Measurements from ENCODE around the gene SOAT2. TPM values are rescaled to one million over a fixed set of nuclear protein-coding genes. Genes with fewer than 3 reads are reported as not detected.
A peak's percentile ranks its signal among the peaks of the same experiment; 100 is the strongest.
"Not testable (repeated sequence)": the region's sequence is repeated elsewhere in the genome, so short reads cannot be mapped to it uniquely, and the experiment has no call there.

The SOAT2 gene
- total RNA-seq, 1 experiment from 2014 or later: 0.06 TPM

GRCh38 chr12:53147181-53147580 lies 43.9 kb downstream of the SOAT2 start:
- no peak for DNase-seq (ENCODE audit: low spot score)

GRCh38 chr12:53147653-53148052 lies 44.4 kb downstream of the SOAT2 start:
- no peak for DNase-seq (ENCODE audit: low spot score)

GRCh38 chr12:53151039-53151438 lies 47.8 kb downstream of the SOAT2 start:
- no peak for DNase-seq (ENCODE audit: low spot score)

GRCh38 chr12:53152390-53152789 lies 49.1 kb downstream of the SOAT2 start:
- DNase-seq (ENCODE audit: low spot score): no peak

- peak; percentile 82 for DNase-seq (ENCODE audit: low spot score)
Measured at GRCh38 chr12:53159195-53159839, 56.0 kb downstream of the SOAT2 start.

- no peak for DNase-seq (ENCODE audit: low spot score)
Measured at GRCh38 chr12:53160000-53160399, 56.7 kb downstream of the SOAT2 start.

- no peak for DNase-seq (ENCODE audit: low spot score)
Measured at GRCh38 chr12:53160673-53161072, 57.4 kb downstream of the SOAT2 start.

GRCh38 chr12:53161119-53161911 lies 58.0 kb downstream of the SOAT2 start:
- DNase-seq (ENCODE audit: low spot score): no peak

- DNase-seq (ENCODE audit: low spot score): not testable (repeated sequence)
Measured at GRCh38 chr12:53163008-53163407, 59.7 kb downstream of the SOAT2 start.

- DNase-seq (ENCODE audit: low spot score): no peak
Measured at GRCh38 chr12:53166837-53167236, 63.6 kb downstream of the SOAT2 start.

- no peak for DNase-seq (ENCODE audit: low spot score)
Measured at GRCh38 chr12:53169644-53170043, 66.4 kb downstream of the SOAT2 start.

GRCh38 chr12:53170215-53170614 lies 66.9 kb downstream of the SOAT2 start:
- DNase-seq (ENCODE audit: low spot score): no peak

- DNase-seq (ENCODE audit: low spot score): no peak
Measured at GRCh38 chr12:53170876-53171724, 67.8 kb downstream of the SOAT2 start.

- no peak for DNase-seq (ENCODE audit: low spot score)
Measured at GRCh38 chr12:53171725-53172329, 68.5 kb downstream of the SOAT2 start.

- no peak for DNase-seq (ENCODE audit: low spot score)
Measured at GRCh38 chr12:53172352-53172751, 69.1 kb downstream of the SOAT2 start.

GRCh38 chr12:53173085-53173715 lies 69.9 kb downstream of the SOAT2 start:
- DNase-seq (ENCODE audit: low spot score): no peak

Other genes starting within 250 kb of the SOAT2 start
- gene KRT8, start 198.4 kb upstream of the SOAT2 start, total RNA-seq (2014; rRNA removed; shearing (Covaris generic)): 20.7 and 27.7 TPM in 2 replicates
- 156 and 182 TPM in 2 replicates for gene KRT18, start 154.4 kb upstream of the SOAT2 start, total RNA-seq (2014; rRNA removed; shearing (Covaris generic))
- gene EIF4B, start 97.0 kb upstream of the SOAT2 start, total RNA-seq (2014; rRNA removed; shearing (Covaris generic)): 479 and 559 TPM in 2 replicates
- 18.3 and 20.2 TPM in 2 replicates for gene TNS2, start 53.4 kb upstream of the SOAT2 start, total RNA-seq (2014; rRNA removed; shearing (Covaris generic))
- gene SPRYD3, start 24.1 kb upstream of the SOAT2 start, total RNA-seq (2014; rRNA removed; shearing (Covaris generic)): 5.5 and 5.6 TPM in 2 replicates
- 265 and 375 TPM in 2 replicates for gene IGFBP6, start 5.8 kb upstream of the SOAT2 start, total RNA-seq (2014; rRNA removed; shearing (Covaris generic))
- gene ZNF740, start 77.2 kb downstream of the SOAT2 start, total RNA-seq (2014; rRNA removed; shearing (Covaris generic)): 4.7 and 6.3 TPM in 2 replicates
- gene CSAD, start 77.4 kb downstream of the SOAT2 start, total RNA-seq (2014; rRNA removed; shearing (Covaris generic)): 0.66 and 2.8 TPM in 2 replicates
- gene ITGB7, start 103.8 kb downstream of the SOAT2 start, total RNA-seq (2014; rRNA removed; shearing (Covaris generic)): 0.39 and 1.2 TPM in 2 replicates
- 20.0 and 24.2 TPM in 2 replicates for gene RARG, start 128.7 kb downstream of the SOAT2 start, total RNA-seq (2014; rRNA removed; shearing (Covaris generic))
- gene ESPL1, start 164.8 kb downstream of the SOAT2 start, total RNA-seq (2014; rRNA removed; shearing (Covaris generic)): 7.8 and 22.6 TPM in 2 replicates
- 462 and 537 TPM in 2 replicates for gene PFDN5, start 192.1 kb downstream of the SOAT2 start, total RNA-seq (2014; rRNA removed; shearing (Covaris generic))
- 80.2 and 82.8 TPM in 2 replicates for gene MYG1, start 196.2 kb downstream of the SOAT2 start, total RNA-seq (2014; rRNA removed; shearing (Covaris generic))
- 57.0 and 74.6 TPM in 2 replicates for gene AAAS, start 218.1 kb downstream of the SOAT2 start, total RNA-seq (2014; rRNA removed; shearing (Covaris generic))
- not detected in 2 replicates for gene SP7, start 232.9 kb downstream of the SOAT2 start, total RNA-seq (2014; rRNA removed; shearing (Covaris generic))

Data from H4 (cell line).